ENCODE data around the gene MRTFA. TPM values are rescaled to one million over a fixed set of nuclear protein-coding genes. Genes with fewer than 3 reads are reported as not detected.
A peak's percentile ranks its signal among the peaks of the same experiment; 100 is the strongest.

The MRTFA gene
- total and polyA plus RNA-seq, 2 of the 13 experiments (the other 11 are each of a cell fraction or from before 2014, with no cell fraction given) = 2.4 to 8.2 TPM

DNA sequence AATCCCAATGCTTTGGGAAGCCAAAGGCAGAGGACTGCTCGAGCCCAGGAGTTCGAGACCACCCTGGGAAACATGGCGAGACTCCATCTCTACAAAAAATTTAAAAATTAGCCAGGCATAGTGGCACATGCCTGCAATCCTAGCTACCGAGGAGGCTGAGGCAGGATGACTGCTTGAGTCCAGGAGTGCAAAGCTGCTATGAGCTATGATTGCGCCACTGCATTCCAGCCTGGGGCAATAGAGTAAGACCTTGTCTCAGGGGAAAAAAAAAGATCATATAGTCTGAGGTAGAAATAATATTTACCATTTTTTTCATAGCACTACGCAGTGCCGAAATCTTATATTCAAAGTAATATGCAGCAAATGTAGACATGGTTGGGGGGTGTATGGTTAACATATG is 47.8 kb downstream of the MRTFA start (continued):
- TF ChIP-seq, protein P1, sequence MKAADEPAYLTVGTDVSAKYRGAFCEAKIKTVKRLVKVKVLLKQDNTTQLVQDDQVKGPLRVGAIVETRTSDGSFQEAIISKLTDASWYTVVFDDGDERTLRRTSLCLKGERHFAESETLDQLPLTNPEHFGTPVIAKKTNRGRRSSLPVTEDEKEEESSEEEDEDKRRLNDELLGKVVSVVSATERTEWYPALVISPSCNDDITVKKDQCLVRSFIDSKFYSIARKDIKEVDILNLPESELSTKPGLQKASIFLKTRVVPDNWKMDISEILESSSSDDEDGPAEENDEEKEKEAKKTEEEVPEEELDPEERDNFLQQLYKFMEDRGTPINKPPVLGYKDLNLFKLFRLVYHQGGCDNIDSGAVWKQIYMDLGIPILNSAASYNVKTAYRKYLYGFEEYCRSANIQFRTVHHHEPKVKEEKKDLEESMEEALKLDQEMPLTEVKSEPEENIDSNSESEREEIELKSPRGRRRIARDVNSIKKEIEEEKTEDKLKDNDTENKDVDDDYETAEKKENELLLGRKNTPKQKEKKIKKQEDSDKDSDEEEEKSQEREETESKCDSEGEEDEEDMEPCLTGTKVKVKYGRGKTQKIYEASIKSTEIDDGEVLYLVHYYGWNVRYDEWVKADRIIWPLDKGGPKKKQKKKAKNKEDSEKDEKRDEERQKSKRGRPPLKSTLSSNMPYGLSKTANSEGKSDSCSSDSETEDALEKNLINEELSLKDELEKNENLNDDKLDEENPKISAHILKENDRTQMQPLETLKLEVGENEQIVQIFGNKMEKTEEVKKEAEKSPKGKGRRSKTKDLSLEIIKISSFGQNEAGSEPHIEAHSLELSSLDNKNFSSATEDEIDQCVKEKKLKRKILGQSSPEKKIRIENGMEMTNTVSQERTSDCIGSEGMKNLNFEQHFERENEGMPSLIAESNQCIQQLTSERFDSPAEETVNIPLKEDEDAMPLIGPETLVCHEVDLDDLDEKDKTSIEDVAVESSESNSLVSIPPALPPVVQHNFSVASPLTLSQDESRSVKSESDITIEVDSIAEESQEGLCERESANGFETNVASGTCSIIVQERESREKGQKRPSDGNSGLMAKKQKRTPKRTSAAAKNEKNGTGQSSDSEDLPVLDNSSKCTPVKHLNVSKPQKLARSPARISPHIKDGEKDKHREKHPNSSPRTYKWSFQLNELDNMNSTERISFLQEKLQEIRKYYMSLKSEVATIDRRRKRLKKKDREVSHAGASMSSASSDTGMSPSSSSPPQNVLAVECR (CRISPR knock-in tag; IDR thresholded peaks at IDR 0.05; ENCODE audit: borderline replicate concordance) = no peak; the same call in 1 of the 2 replicates
- TF ChIP-seq SRY (CRISPR knock-in tag; IDR thresholded peaks at IDR 0.05) = no peak
- TF ChIP-seq MBD4 (IDR thresholded peaks at IDR 0.05; ENCODE audit: borderline replicate concordance, low read length) = no peak
- TF ChIP-seq MZF1 (CRISPR knock-in tag; IDR thresholded peaks at IDR 0.05; ENCODE audit: borderline replicate concordance) = no peak
- no peak for TF ChIP-seq HDAC6 (IDR thresholded peaks at IDR 0.05; ENCODE audit: low read depth, low read length)
- no peak for TF ChIP-seq PHF5A (CRISPR knock-in tag; IDR thresholded peaks at IDR 0.05; ENCODE audit: low read depth, unreplicated experiment)
- TF ChIP-seq, protein P2, sequence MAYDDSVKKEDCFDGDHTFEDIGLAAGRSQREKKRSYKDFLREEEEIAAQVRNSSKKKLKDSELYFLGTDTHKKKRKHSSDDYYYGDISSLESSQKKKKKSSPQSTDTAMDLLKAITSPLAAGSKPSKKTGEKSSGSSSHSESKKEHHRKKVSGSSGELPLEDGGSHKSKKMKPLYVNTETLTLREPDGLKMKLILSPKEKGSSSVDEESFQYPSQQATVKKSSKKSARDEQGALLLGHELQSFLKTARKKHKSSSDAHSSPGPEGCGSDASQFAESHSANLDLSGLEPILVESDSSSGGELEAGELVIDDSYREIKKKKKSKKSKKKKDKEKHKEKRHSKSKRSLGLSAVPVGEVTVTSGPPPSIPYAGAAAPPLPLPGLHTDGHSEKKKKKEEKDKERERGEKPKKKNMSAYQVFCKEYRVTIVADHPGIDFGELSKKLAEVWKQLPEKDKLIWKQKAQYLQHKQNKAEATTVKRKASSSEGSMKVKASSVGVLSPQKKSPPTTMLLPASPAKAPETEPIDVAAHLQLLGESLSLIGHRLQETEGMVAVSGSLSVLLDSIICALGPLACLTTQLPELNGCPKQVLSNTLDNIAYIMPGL (CRISPR knock-in tag; IDR thresholded peaks at IDR 0.05; ENCODE audit: borderline replicate concordance in 1 of 2, low read depth in 1 of 2) = no peak
- TF ChIP-seq ZNF292 (CRISPR knock-in tag; IDR thresholded peaks at IDR 0.05; ENCODE audit: borderline replicate concordance, low read depth) = peak; percentile 86
- no peak for TF ChIP-seq ZBTB8A (CRISPR knock-in tag; IDR thresholded peaks at IDR 0.05; ENCODE audit: borderline replicate concordance, low read depth)
- no peak for TF ChIP-seq ZNF737 (CRISPR knock-in tag; IDR thresholded peaks at IDR 0.05; ENCODE audit: borderline replicate concordance)
- TF ChIP-seq, protein P3, sequence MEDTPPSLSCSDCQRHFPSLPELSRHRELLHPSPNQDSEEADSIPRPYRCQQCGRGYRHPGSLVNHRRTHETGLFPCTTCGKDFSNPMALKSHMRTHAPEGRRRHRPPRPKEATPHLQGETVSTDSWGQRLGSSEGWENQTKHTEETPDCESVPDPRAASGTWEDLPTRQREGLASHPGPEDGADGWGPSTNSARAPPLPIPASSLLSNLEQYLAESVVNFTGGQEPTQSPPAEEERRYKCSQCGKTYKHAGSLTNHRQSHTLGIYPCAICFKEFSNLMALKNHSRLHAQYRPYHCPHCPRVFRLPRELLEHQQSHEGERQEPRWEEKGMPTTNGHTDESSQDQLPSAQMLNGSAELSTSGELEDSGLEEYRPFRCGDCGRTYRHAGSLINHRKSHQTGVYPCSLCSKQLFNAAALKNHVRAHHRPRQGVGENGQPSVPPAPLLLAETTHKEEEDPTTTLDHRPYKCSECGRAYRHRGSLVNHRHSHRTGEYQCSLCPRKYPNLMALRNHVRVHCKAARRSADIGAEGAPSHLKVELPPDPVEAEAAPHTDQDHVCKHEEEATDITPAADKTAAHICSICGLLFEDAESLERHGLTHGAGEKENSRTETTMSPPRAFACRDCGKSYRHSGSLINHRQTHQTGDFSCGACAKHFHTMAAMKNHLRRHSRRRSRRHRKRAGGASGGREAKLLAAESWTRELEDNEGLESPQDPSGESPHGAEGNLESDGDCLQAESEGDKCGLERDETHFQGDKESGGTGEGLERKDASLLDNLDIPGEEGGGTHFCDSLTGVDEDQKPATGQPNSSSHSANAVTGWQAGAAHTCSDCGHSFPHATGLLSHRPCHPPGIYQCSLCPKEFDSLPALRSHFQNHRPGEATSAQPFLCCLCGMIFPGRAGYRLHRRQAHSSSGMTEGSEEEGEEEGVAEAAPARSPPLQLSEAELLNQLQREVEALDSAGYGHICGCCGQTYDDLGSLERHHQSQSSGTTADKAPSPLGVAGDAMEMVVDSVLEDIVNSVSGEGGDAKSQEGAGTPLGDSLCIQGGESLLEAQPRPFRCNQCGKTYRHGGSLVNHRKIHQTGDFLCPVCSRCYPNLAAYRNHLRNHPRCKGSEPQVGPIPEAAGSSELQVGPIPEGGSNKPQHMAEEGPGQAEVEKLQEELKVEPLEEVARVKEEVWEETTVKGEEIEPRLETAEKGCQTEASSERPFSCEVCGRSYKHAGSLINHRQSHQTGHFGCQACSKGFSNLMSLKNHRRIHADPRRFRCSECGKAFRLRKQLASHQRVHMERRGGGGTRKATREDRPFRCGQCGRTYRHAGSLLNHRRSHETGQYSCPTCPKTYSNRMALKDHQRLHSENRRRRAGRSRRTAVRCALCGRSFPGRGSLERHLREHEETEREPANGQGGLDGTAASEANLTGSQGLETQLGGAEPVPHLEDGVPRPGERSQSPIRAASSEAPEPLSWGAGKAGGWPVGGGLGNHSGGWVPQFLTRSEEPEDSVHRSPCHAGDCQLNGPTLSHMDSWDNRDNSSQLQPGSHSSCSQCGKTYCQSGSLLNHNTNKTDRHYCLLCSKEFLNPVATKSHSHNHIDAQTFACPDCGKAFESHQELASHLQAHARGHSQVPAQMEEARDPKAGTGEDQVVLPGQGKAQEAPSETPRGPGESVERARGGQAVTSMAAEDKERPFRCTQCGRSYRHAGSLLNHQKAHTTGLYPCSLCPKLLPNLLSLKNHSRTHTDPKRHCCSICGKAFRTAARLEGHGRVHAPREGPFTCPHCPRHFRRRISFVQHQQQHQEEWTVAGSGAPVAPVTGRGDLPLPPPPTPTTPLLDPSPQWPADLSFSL (CRISPR knock-in tag; IDR thresholded peaks at IDR 0.05) = no peak
- TF ChIP-seq ZNF589 (CRISPR knock-in tag; conservative IDR thresholded peaks at IDR 0.05) = no peak
- no peak for TF ChIP-seq POLR2AphosphoS5 (IDR thresholded peaks at IDR 0.05; ENCODE audit: low read depth, low read length)
- TF ChIP-seq, protein P4, sequence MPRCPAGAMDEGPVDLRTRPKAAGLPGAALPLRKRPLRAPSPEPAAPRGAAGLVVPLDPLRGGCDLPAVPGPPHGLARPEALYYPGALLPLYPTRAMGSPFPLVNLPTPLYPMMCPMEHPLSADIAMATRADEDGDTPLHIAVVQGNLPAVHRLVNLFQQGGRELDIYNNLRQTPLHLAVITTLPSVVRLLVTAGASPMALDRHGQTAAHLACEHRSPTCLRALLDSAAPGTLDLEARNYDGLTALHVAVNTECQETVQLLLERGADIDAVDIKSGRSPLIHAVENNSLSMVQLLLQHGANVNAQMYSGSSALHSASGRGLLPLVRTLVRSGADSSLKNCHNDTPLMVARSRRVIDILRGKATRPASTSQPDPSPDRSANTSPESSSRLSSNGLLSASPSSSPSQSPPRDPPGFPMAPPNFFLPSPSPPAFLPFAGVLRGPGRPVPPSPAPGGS (CRISPR knock-in tag; IDR thresholded peaks at IDR 0.05) = no peak
- TF ChIP-seq HNRNPLL (IDR thresholded peaks at IDR 0.05; ENCODE audit: low read depth, low read length, poor library complexity, severe bottlenecking) = no peak

Measured in HepG2 (cell line).